NCI-H1436 (cell line): ENCODE results near the gene CD99L2.
A peak's percentile ranks its signal among the peaks of the same experiment; 100 is the strongest.
"Not testable (repeated sequence)": the region's sequence is repeated elsewhere in the genome, so short reads cannot be mapped to it uniquely, and the experiment has no call there.

Experiments used
- DNase-seq: peaks from one replicate; lab custom pipeline; 2025; lab: John Stamatoyannopoulos, UW

The CD99L2 gene

DNA sequence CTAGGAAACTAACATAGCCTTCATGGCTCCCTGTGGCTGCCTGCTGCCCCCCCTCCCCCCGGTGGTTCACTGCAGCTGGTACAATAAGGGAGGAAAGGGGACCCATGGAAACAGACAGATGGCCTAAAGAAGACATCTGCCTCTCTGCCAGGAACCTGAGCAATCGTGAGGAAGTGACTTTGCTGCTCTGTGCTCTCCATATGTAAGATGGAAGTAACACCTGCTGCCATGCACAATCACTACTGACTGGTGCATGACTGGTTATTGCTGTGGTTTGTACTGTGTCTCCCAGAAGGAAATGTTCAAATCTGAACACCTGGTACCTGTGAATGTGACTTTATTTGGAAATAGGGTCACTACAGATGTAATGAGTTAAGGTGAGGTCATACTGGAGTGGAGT is 43.6 kb downstream of the CD99L2 start:
- DNase-seq, result no peak

- DNase-seq, result no peak
These were observed 48.3 kb downstream of the CD99L2 start for GRCh38 chrX:150849996-150850720.

DNA sequence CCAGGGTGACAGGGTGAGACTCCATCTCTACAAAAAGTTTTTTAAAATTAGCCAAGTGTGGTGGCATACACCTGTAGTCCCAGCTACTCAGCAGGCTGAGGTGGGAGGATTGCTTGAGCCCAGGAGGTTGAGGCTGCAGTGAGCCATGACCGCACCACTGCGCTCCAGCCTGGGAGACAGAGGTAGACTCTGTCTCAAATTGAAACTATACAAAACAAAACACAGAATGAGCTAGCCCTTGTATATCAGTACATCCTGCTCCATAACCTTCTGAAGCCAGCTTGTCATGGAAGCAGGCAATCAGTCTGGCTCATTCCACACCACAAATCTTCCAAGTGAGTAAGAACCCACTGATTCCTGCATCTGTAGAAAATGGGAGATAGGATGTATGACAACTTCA is 49.0 kb downstream of the CD99L2 start:
- no peak for DNase-seq

- DNase-seq, result peak; percentile 56
These were observed 49.5 kb downstream of the CD99L2 start for GRCh38 chrX:150848914-150849365.

- DNase-seq, result no peak
These were observed 51.4 kb downstream of the CD99L2 start for GRCh38 chrX:150847088-150847487.

GRCh38 chrX:150846130-150846529 is 52.3 kb downstream of the CD99L2 start:
- DNase-seq, result no peak

GRCh38 chrX:150845091-150845490 is 53.4 kb downstream of the CD99L2 start:
- DNase-seq, result no peak

DNA sequence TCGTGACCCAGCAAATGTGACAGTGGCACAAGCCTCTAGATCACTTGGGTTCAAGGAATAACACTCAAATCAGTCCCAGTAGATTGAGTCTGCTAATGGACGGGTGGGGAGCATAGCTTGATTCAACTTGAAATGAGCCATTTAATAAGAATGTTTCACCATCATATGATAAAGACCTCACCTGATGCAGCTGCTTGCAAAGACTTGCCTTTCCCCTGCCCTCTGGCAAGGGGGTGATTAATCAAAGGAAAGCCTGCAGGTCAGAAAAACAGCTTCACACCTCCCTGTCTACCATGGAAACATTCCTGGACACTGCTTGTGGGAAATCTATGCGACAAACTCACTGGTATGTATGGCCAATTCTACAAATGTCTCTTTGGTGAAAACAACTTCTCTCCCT is 54.5 kb downstream of the CD99L2 start:
- no peak for DNase-seq

- peak; percentile 34 for DNase-seq
These were observed 56.2 kb downstream of the CD99L2 start for GRCh38 chrX:150842198-150842685.

GRCh38 chrX:150841456-150842197 is 56.8 kb downstream of the CD99L2 start:
- DNase-seq, result no peak

DNA sequence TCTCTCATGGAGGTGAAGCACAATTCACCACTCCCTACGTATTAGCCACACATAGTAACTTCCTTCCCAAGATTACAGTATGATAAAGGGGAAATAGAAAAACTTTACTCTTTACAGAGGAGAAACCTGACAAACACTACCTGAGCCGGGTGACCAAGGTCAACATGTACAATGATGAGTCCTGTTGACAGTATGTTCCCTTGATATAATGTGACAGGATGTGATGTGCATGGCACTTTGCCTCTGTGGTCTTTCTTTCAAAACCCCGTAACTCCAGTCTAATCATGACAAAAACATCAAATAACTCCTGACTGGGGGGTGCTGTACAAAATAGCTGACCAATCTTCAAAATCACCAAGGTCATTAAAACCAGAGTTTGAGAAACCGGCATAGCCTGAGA is 60.6 kb downstream of the CD99L2 start:
- no peak for DNase-seq

- DNase-seq, result no peak
These were observed 63.8 kb downstream of the CD99L2 start for GRCh38 chrX:150834695-150835094.

GRCh38 chrX:150833454-150834056 is 64.9 kb downstream of the CD99L2 start:
- DNase-seq, result no peak

- DNase-seq, result no peak
These were observed 66.6 kb downstream of the CD99L2 start for GRCh38 chrX:150831863-150832262.

DNA sequence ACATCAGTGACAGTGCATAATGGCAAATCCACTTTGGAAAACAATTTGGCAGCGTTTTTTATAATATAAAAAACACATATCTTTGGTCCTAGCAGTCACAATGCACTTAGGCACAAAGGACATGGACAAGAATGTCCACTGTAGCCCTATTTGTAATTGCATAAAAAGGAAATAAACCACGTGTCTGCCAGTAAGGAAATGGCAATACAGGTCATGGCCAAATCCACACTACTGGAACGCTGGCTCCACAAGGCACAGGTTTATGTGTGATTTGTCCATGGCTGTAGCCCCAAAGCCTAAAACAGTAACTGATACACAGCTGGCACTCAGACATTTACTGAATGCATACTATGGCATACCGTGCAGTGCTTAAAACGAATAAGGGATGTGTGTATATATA is 69.7 kb downstream of the CD99L2 start:
- DNase-seq, result no peak

- DNase-seq, result not testable (repeated sequence)
These were observed 74.1 kb downstream of the CD99L2 start for GRCh38 chrX:150824352-150824751.

- not testable (repeated sequence) for DNase-seq
These were observed 74.6 kb downstream of the CD99L2 start for GRCh38 chrX:150823826-150824225.

GRCh38 chrX:150821971-150822370 is 76.5 kb downstream of the CD99L2 start:
- DNase-seq, result no peak

DNA sequence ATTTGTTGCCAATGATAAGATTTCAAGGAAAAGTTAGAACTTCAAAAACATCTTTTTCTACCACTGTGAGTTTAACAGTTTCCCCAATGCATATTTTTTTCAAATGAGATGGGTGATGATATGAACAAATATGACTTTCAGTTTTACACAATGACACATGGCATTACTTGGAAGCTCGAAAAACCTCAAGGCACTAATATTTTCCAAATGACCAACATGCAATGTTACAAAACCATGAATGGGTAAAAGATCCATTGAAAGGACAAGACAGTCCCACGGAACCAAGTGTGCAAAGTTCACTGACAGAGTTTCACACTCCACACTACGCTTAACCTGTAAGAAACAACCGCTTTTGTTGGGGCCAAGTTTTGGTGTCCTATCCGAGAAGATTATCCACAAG is 84.5 kb downstream of the CD99L2 start:
- no peak for DNase-seq

DNA sequence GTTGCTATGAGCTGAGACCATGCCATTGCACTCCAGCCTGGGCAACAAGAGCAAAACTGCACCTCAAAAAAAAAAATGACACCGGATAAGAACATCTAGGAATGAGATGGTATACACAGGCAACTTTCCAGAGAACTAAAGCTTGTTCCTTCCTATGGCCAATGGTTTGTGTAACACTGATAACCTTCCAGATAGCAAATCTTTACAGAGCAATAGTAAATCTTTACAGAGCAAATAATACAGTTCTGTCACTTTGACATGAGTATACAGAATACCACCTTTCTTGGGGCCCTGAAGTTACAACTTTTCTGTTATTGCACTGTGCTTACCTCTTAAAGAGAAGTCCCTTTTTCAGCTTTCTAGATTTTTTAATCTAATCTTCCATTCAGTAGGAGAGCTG is 91.6 kb downstream of the CD99L2 start:
- DNase-seq, result no peak

DNA sequence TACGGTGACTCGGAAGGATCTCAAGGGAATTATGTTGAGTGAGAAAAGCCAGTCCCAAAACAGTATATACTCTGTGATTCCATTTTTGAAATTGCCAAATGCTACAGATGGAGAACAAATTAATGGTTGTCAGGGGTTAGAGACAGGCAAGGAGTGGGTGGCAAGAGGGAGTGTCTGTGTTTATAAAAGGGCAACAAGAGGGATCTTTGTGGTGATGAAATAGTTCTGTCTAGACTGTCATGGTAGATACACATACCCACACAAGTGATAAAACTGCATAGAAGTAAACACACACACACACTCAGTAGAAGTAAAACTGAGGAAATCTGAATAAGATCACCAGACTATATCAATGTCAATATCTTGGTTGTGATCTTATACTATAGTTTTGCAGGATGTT is 92.7 kb downstream of the CD99L2 start:
- DNase-seq, result no peak

DNA sequence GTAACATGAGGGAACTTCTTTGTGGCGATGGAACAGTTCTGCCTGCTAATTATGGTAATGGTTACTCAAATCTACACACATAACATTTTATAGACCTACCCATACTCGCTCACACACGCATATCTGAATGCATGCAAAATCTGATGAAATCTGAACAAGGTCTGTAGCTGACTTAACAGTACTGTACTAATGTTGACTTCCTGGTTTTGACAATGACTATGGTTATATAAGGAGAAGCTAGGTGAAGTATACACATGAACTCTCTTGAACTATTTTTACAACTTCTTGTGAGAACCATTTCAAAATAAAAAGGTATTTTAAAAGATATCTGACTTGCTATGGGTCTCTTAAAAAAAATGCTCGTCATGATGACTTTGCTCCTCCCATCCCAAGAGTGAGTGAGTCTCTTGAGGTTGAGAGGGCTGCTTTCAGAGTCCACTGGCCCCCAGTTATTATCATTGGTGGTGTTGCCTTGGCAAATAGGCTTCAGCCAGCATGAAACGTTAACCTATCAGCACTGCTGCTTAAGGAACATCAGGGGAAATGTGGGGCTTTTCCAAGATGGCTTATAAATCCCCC is 105.4 kb downstream of the CD99L2 start:
- no peak for DNase-seq

GRCh38 chrX:150790021-150790420 is 108.4 kb downstream of the CD99L2 start:
- no peak for DNase-seq
